ENCODE results near the gene BOC.

- TF ChIP-seq, protein P1, sequence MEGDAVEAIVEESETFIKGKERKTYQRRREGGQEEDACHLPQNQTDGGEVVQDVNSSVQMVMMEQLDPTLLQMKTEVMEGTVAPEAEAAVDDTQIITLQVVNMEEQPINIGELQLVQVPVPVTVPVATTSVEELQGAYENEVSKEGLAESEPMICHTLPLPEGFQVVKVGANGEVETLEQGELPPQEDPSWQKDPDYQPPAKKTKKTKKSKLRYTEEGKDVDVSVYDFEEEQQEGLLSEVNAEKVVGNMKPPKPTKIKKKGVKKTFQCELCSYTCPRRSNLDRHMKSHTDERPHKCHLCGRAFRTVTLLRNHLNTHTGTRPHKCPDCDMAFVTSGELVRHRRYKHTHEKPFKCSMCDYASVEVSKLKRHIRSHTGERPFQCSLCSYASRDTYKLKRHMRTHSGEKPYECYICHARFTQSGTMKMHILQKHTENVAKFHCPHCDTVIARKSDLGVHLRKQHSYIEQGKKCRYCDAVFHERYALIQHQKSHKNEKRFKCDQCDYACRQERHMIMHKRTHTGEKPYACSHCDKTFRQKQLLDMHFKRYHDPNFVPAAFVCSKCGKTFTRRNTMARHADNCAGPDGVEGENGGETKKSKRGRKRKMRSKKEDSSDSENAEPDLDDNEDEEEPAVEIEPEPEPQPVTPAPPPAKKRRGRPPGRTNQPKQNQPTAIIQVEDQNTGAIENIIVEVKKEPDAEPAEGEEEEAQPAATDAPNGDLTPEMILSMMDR (conservative IDR thresholded peaks at IDR 0.05; ENCODE audit: low read depth in 2 of 2): no peak
- TF ChIP-seq EZH2 (IDR thresholded peaks at IDR 0.05; ENCODE audit: low read depth, unreplicated experiment) (no peak), POLR2AphosphoS5 (IDR thresholded peaks at IDR 0.05; ENCODE audit: low read depth) (0 out of 2 replicates have a peak, but pooled peaks have one; percentile 40), EZH2phosphoT487 (IDR thresholded peaks at IDR 0.05; ENCODE audit: unreplicated experiment) (no peak), STAT1 (IDR thresholded peaks at IDR 0.05; ENCODE audit: unreplicated experiment) (no peak)
- TF ChIP-seq, protein P2, sequence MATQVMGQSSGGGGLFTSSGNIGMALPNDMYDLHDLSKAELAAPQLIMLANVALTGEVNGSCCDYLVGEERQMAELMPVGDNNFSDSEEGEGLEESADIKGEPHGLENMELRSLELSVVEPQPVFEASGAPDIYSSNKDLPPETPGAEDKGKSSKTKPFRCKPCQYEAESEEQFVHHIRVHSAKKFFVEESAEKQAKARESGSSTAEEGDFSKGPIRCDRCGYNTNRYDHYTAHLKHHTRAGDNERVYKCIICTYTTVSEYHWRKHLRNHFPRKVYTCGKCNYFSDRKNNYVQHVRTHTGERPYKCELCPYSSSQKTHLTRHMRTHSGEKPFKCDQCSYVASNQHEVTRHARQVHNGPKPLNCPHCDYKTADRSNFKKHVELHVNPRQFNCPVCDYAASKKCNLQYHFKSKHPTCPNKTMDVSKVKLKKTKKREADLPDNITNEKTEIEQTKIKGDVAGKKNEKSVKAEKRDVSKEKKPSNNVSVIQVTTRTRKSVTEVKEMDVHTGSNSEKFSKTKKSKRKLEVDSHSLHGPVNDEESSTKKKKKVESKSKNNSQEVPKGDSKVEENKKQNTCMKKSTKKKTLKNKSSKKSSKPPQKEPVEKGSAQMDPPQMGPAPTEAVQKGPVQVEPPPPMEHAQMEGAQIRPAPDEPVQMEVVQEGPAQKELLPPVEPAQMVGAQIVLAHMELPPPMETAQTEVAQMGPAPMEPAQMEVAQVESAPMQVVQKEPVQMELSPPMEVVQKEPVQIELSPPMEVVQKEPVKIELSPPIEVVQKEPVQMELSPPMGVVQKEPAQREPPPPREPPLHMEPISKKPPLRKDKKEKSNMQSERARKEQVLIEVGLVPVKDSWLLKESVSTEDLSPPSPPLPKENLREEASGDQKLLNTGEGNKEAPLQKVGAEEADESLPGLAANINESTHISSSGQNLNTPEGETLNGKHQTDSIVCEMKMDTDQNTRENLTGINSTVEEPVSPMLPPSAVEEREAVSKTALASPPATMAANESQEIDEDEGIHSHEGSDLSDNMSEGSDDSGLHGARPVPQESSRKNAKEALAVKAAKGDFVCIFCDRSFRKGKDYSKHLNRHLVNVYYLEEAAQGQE (IDR thresholded peaks at IDR 0.05; ENCODE audit: unreplicated experiment): no peak
Measured at GRCh38 chr3:113211330-113212149, at the start of gene BOC.
